GM12878 (cell line): ENCODE measurements around the gene DCDC1.

Experiments
- CBX5 ChIP-seq: sonication (generic); IDR thresholded peaks from 2 replicates; pipeline ENCODE4 v1.6.1; 2016; ENCODE audit warnings: low read depth, moderate library complexity, mild to moderate bottlenecking, inconsistent platforms
- CTCF ChIP-seq, 3 experiments: IDR thresholded peaks in 2 of 3; conservative IDR thresholded peaks in 1 of 3; 2 replicates each; pipeline ENCODE4 v1.5.1; 2011; ENCODE audit warnings: low read depth in 3 of 3, low read length in 3 of 3, mild to moderate bottlenecking in 3 of 3, control low read depth in 2 of 3, moderate library complexity in 2 of 3, inconsistent platforms in 1 of 3, mixed read lengths in 1 of 3; ENCODE audit not compliant: control insufficient read depth in 2 of 3, insufficient read depth in 1 of 3; ENCODE audit errors: extremely low read depth in 1 of 3
- HDAC6 ChIP-seq: fragments of 200-600 bp; sonication (generic); IDR thresholded peaks from one replicate; pipeline ENCODE4 v1.8.0; 2017; ENCODE audit warnings: antibody characterized with exemption; ENCODE audit not compliant: unreplicated experiment
- MLLT1 ChIP-seq: fragments of 450-650 bp; IDR thresholded peaks from 2 replicates; pipeline ENCODE4 v1.6.1; 2016; ENCODE audit warnings: mild to moderate bottlenecking
- NFYB ChIP-seq: IDR thresholded peaks from 2 replicates; pipeline ENCODE4 v1.6.1; 2011; ENCODE audit warnings: low read depth, mild to moderate bottlenecking, low read length, improper control_type of control experiment, moderate library complexity; ENCODE audit not compliant: insufficient read depth
- NR2C1 ChIP-seq: fragments of 450-650 bp; IDR thresholded peaks from 2 replicates; pipeline ENCODE4 v1.6.1; 2017; ENCODE audit warnings: antibody characterized with exemption, mild to moderate bottlenecking, moderate library complexity
- PBX3 ChIP-seq: IDR thresholded peaks from 2 replicates; pipeline ENCODE4 v1.6.1; 2011; ENCODE audit warnings: mild to moderate bottlenecking, low read depth, low read length, moderate library complexity; ENCODE audit not compliant: insufficient replicate concordance
- POLR2A ChIP-seq: IDR thresholded peaks from 2 replicates; pipeline ENCODE4 v1.6.1; 2011; ENCODE audit warnings: low read depth, mild to moderate bottlenecking, low read length
- RAD21 ChIP-seq: IDR thresholded peaks from 2 replicates; pipeline ENCODE4 v1.6.1; 2011; ENCODE audit warnings: mild to moderate bottlenecking, low read depth, low read length, moderate library complexity; ENCODE audit not compliant: insufficient read depth
- SKIL ChIP-seq: fragments of 450-650 bp; IDR thresholded peaks from 2 replicates; pipeline ENCODE4 v1.6.1; 2017; ENCODE audit warnings: mild to moderate bottlenecking, low read depth, inconsistent platforms; ENCODE audit not compliant: poor library complexity, severe bottlenecking
- SRF ChIP-seq, 2 experiments: IDR thresholded peaks; 2 replicates each; pipeline ENCODE4 v1.6.1; 2011; ENCODE audit warnings: low read depth in 2 of 2, low read length in 2 of 2, mild to moderate bottlenecking in 1 of 2, moderate library complexity in 1 of 2
- ZNF24 ChIP-seq: fragments of 450-650 bp; IDR thresholded peaks from 2 replicates; pipeline ENCODE4 v1.6.1; 2017; ENCODE audit warnings: antibody characterized with exemption, mild to moderate bottlenecking

GRCh38 chr11:31295308-31295707, 74.2 kb downstream of the DCDC1 start:
- TF ChIP-seq RAD21 (no peak), SKIL (no peak), ZNF24 (no peak), NFYB (no peak), HDAC6 (no peak), MLLT1 (no peak), CBX5 (no peak), CTCF (IDR thresholded peaks at IDR 0.05 in 2 of 3, conservative IDR thresholded peaks at IDR 0.05 in 1 of 3; ENCODE audit: control insufficient read depth in 2 of 3, extremely low read depth in 1 of 3, insufficient read depth in 1 of 3, low read depth in 3 of 3, low read length in 3 of 3) (no peak), NR2C1 (no peak), PBX3 (no peak), POLR2A (no peak), SRF (IDR thresholded peaks at IDR 0.05; ENCODE audit: low read depth in 2 of 2, low read length in 2 of 2) (no peak)
